ENCODE data around the gene IL11RA. TPM values are rescaled to one million over a fixed set of nuclear protein-coding genes. Genes with fewer than 3 reads are reported as not detected.

IL11RA gene
- total and polyA plus RNA-seq, 9 of the 15 experiments (the other 6 are each of a cell fraction or from before 2014, with no cell fraction given): 0.11 to 5.8 (median 2.8) TPM

- peak; percentile 7 to 29 (median 20); a peak in 3 of 6 replicates for TF ChIP-seq CTCF (IDR thresholded peaks at IDR 0.05 in 2 of 3, conservative IDR thresholded peaks at IDR 0.05 in 1 of 3; ENCODE audit: insufficient read depth in 2 of 3, low read depth in 1 of 3, low read length in 3 of 3)
- TF ChIP-seq VEZF1 (CRISPR knock-in tag; IDR thresholded peaks at IDR 0.05): peak; percentile 92
- TF ChIP-seq JUND (IDR thresholded peaks at IDR 0.05; ENCODE audit: borderline replicate concordance, low read depth, low read length): peak; percentile 64
- TF ChIP-seq JUND (tag; IDR thresholded peaks at IDR 0.05; ENCODE audit: borderline replicate concordance, low read depth, low read length): peak; percentile 69; the same call in 2 of the 3 replicates
- no peak for TF ChIP-seq LEF1 (IDR thresholded peaks at IDR 0.05)
- no peak for TF ChIP-seq PHF20 (IDR thresholded peaks at IDR 0.05; ENCODE audit: partially characterized antibody)
- peak; percentile 44 for TF ChIP-seq TAF1 (IDR thresholded peaks at IDR 0.05; ENCODE audit: control insufficient read depth, extremely low read depth, insufficient read depth, low read length, severe bottlenecking)
- TF ChIP-seq NFIC (IDR thresholded peaks at IDR 0.05): peak; percentile 54
- no peak for TF ChIP-seq CHD4 (IDR thresholded peaks at IDR 0.05; ENCODE audit: insufficient read depth, insufficient replicate concordance, low read depth, low read length, poor library complexity, severe bottlenecking)
- no peak for TF ChIP-seq ZBTB34 (CRISPR knock-in tag; IDR thresholded peaks at IDR 0.05)
- TF ChIP-seq SUPT5H (IDR thresholded peaks at IDR 0.05): peak; percentile 31; the same call in 1 of the 2 replicates
- no peak for TF ChIP-seq NR2F6 (CRISPR knock-in tag; IDR thresholded peaks at IDR 0.05)
- TF ChIP-seq PYGO2 (tag; IDR thresholded peaks at IDR 0.05): no peak
- no peak for TF ChIP-seq TEAD4 (IDR thresholded peaks at IDR 0.05; ENCODE audit: low read length)
- TF ChIP-seq TEAD4 (CRISPR knock-in tag; IDR thresholded peaks at IDR 0.05; ENCODE audit: borderline replicate concordance): no peak
- no peak for TF ChIP-seq SRSF1 (IDR thresholded peaks at IDR 0.05; ENCODE audit: low read depth, low read length)
- peak; percentile 96 for TF ChIP-seq HNRNPL (IDR thresholded peaks at IDR 0.05; ENCODE audit: low read depth, low read length)
- TF ChIP-seq, protein P1, sequence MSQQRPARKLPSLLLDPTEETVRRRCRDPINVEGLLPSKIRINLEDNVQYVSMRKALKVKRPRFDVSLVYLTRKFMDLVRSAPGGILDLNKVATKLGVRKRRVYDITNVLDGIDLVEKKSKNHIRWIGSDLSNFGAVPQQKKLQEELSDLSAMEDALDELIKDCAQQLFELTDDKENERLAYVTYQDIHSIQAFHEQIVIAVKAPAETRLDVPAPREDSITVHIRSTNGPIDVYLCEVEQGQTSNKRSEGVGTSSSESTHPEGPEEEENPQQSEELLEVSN (IDR thresholded peaks at IDR 0.05; ENCODE audit: borderline replicate concordance in 1 of 2, extremely low read depth in 1 of 2, insufficient read depth in 1 of 2, insufficient read length in 1 of 2, low read depth in 1 of 2, low read length in 1 of 2, poor library complexity in 1 of 2, severe bottlenecking in 1 of 2): peak; percentile 20 to 48
- peak in 1 of 3 experiments; percentile 59 for TF ChIP-seq YY1 (IDR thresholded peaks at IDR 0.05; ENCODE audit: borderline replicate concordance in 1 of 3, control insufficient read depth in 1 of 3, extremely low read depth in 1 of 3, insufficient read depth in 3 of 3, insufficient read length in 1 of 3, insufficient replicate concordance in 2 of 3, low read depth in 1 of 3, low read length in 2 of 3)
- no peak for TF ChIP-seq TAF15 (IDR thresholded peaks at IDR 0.05; ENCODE audit: low read depth, low read length)
Observed at GRCh38 chr9:34651876-34652601, at the start of gene IL11RA (continued).
